ENCODE measurements around the gene PRRT3. TPM values are rescaled to one million over a fixed set of nuclear protein-coding genes. Genes with fewer than 3 reads are reported as not detected.
"Not testable (repeated sequence)": the region's sequence is repeated elsewhere in the genome, so short reads cannot be mapped to it uniquely, and the experiment has no call there.

PRRT3 gene
- total and polyA plus RNA-seq, 2 of the 4 experiments (the other 2 are of a cell fraction): 0.72 to 4.2 TPM

GRCh38 chr3:9940746-9941145, 11.5 kb downstream of the PRRT3 start:
- ChIA-PET CTCF (no interaction called here), POLR2A (ENCODE audit: unreplicated experiment) (no interaction called here)
- no CpG with 5 or more reads among the region's 10 CpGs for WGBS, 2 experiments (ENCODE audit: extremely low coverage in 2 of 2, insufficient read length in 1 of 2)
- Histone ChIP-seq H2AK5ac (ENCODE audit: low read depth, low read length) (no peak overlapping the region), H3K9me1 (ENCODE audit: insufficient read depth, low read length) (peaks cover 8% of the 10 kb centered on the region; the same call in 1 of the 2 replicates), H3K36me3 (ENCODE audit: control insufficient read depth, insufficient read depth, low read length) (peaks cover 9% of the 10 kb centered on the region), H2AK9ac (replicated peaks; ENCODE audit: low read depth, low read length, poor library complexity) (no peak overlapping the region), H2BK120ac (ENCODE audit: low read depth, low read length) (no peak overlapping the region), H2BK15ac (ENCODE audit: low read depth, low read length) (no peak overlapping the region), H4K8ac (ENCODE audit: low read depth in 2 of 2, low read length in 2 of 2) (no peak overlapping the region), H3K23ac (ENCODE audit: low read depth, low read length) (no peak overlapping the region), H4K91ac (ENCODE audit: insufficient read depth, low read depth, low read length) (no peak overlapping the region), H3K56ac (ENCODE audit: extremely low read depth, insufficient read depth, low read length) (no peak overlapping the region), H2AFZ (replicated peaks; ENCODE audit: low read length, poor library complexity) (no peak overlapping the region), H3K27me3 (ENCODE audit: control insufficient read depth, insufficient read depth, low read length) (no peaks in the 10 kb centered on the region), H4K20me1 (ENCODE audit: insufficient read depth, low read length) (no peaks in the 10 kb centered on the region; the same call in 1 of the 2 replicates), H3K4me2 (ENCODE audit: low read depth, low read length) (no peak overlapping the region), H3K14ac (replicated peaks; ENCODE audit: low read depth, low read length) (no peak overlapping the region), H3K9ac (ENCODE audit: low read depth, low read length) (no peak overlapping the region), H2BK20ac (ENCODE audit: low read depth, low read length) (no peak overlapping the region), H3K27ac (ENCODE audit: insufficient read depth, low read length) (no peak overlapping the region), H2BK5ac (ENCODE audit: low read depth, low read length, poor library complexity, severe bottlenecking) (no peak overlapping the region), H4K5ac (ENCODE audit: low read depth, low read length) (no peak overlapping the region), H3K4me3 (ENCODE audit: insufficient read depth, low read depth, low read length) (no peak overlapping the region), H3K79me1 (ENCODE audit: low read depth in 1 of 2, low read length in 2 of 2) (no peaks in the 10 kb centered on the region; a peak in 1 of 4 replicates), H3K4ac (ENCODE audit: low read depth, low read length) (no peak overlapping the region), H3K18ac (ENCODE audit: low read depth, low read length) (no peak overlapping the region), H3K4me1 (ENCODE audit: control insufficient read depth, insufficient read depth, low read length) (no peaks in the 10 kb centered on the region), H3K9me3 (ENCODE audit: control insufficient read depth, insufficient read depth, low read length) (no peaks in the 10 kb centered on the region)
- in situ Hi-C loops (cut with MboI; ENCODE audit: low sequenced_read_pairs): no loop called here
- intact Hi-C loops (cut with micrococcal nuclease): no loop called here
- DNase-seq: no peak
- TF ChIP-seq RCOR1 (IDR thresholded peaks at IDR 0.05; ENCODE audit: insufficient replicate concordance, low read length) (no peak), MAFK (IDR thresholded peaks at IDR 0.05; ENCODE audit: low read depth, low read length) (no peak), RAD21 (IDR thresholded peaks at IDR 0.05; ENCODE audit: low read length) (no peak)
- dilution Hi-C loops (cut with HindIII; ENCODE audit: low sequenced_read_pairs, unreplicated experiment): no loop called here
- no TSS peak for BruUV-seq (replicated peaks)
- no peak for ATAC-seq (ENCODE audit: low read depth)

- intact Hi-C loops (cut with micrococcal nuclease); CTCF ChIA-PET: not testable (repeated sequence)
- 86% methylated on average over 8 of the region's 32 CpGs; no CpG with 5 or more reads in 1 of the 2 experiments for WGBS, 2 experiments (ENCODE audit: extremely low coverage in 2 of 2, insufficient read length in 1 of 2)
Measured at GRCh38 chr3:9939906-9940305, 12.3 kb downstream of the PRRT3 start.

More at GRCh38 chr3:9939906-9940305, 12.3 kb downstream of the PRRT3 start:
- H2AK9ac ChIP-seq (replicated peaks; ENCODE audit: low read depth, low read length, poor library complexity); H3K9ac ChIP-seq (ENCODE audit: low read depth, low read length); H2AFZ ChIP-seq (replicated peaks; ENCODE audit: low read length, poor library complexity); dilution Hi-C loops (cut with HindIII; ENCODE audit: low sequenced_read_pairs, unreplicated experiment); H3K14ac ChIP-seq (replicated peaks; ENCODE audit: low read depth, low read length); H4K91ac ChIP-seq (ENCODE audit: insufficient read depth, low read depth, low read length); H3K27ac ChIP-seq (ENCODE audit: insufficient read depth, low read length); H3K27me3 ChIP-seq (ENCODE audit: control insufficient read depth, insufficient read depth, low read length); POLR2A ChIA-PET (ENCODE audit: unreplicated experiment); H2BK120ac ChIP-seq (ENCODE audit: low read depth, low read length); BruUV-seq (replicated peaks); H2BK5ac ChIP-seq (ENCODE audit: low read depth, low read length, poor library complexity, severe bottlenecking); H3K9me3 ChIP-seq (ENCODE audit: control insufficient read depth, insufficient read depth, low read length); H3K56ac ChIP-seq (ENCODE audit: extremely low read depth, insufficient read depth, low read length); H4K5ac ChIP-seq (ENCODE audit: low read depth, low read length); H3K9me1 ChIP-seq (ENCODE audit: insufficient read depth, low read length); DNase-seq; H2BK20ac ChIP-seq (ENCODE audit: low read depth, low read length); H3K4ac ChIP-seq (ENCODE audit: low read depth, low read length); H3K36me3 ChIP-seq (ENCODE audit: control insufficient read depth, insufficient read depth, low read length); H4K20me1 ChIP-seq (ENCODE audit: insufficient read depth, low read length); H3K4me3 ChIP-seq (ENCODE audit: insufficient read depth, low read depth, low read length); in situ Hi-C loops (cut with MboI; ENCODE audit: low sequenced_read_pairs); H3K4me1 ChIP-seq (ENCODE audit: control insufficient read depth, insufficient read depth, low read length); H3K4me2 ChIP-seq (ENCODE audit: low read depth, low read length); H3K79me1 ChIP-seq (ENCODE audit: low read depth in 1 of 2, low read length in 2 of 2); H3K23ac ChIP-seq (ENCODE audit: low read depth, low read length); H2BK15ac ChIP-seq (ENCODE audit: low read depth, low read length); H2AK5ac ChIP-seq (ENCODE audit: low read depth, low read length); H3K18ac ChIP-seq (ENCODE audit: low read depth, low read length); H4K8ac ChIP-seq (ENCODE audit: low read depth in 2 of 2, low read length in 2 of 2); ATAC-seq (ENCODE audit: low read depth): not testable (repeated sequence)
